ENCODE measurements around the gene ZSWIM6.

The ZSWIM6 gene

GRCh38 chr5:61496446-61496845, 164.4 kb downstream of the ZSWIM6 start:
- DNase-seq, result no peak

- DNase-seq, result no peak
Measured at GRCh38 chr5:61496860-61497259, 164.8 kb downstream of the ZSWIM6 start.

- no peak for DNase-seq
Measured at GRCh38 chr5:61498121-61498520, 166.1 kb downstream of the ZSWIM6 start.

GRCh38 chr5:61501971-61502370, 169.9 kb downstream of the ZSWIM6 start:
- DNase-seq, result no peak

GRCh38 chr5:61504143-61504770, 172.2 kb downstream of the ZSWIM6 start:
- no peak for DNase-seq

GRCh38 chr5:61505281-61505680, 173.2 kb downstream of the ZSWIM6 start:
- DNase-seq, result no peak

- no peak for DNase-seq
Measured at GRCh38 chr5:61507232-61507631, 175.2 kb downstream of the ZSWIM6 start.

GRCh38 chr5:61516946-61517345, 184.9 kb downstream of the ZSWIM6 start:
- no peak for DNase-seq

- DNase-seq, result no peak
Measured at GRCh38 chr5:61519728-61520277, 187.7 kb downstream of the ZSWIM6 start.

GRCh38 chr5:61523073-61523472, 191.0 kb downstream of the ZSWIM6 start:
- no peak for DNase-seq

- no peak for DNase-seq
Measured at GRCh38 chr5:61523997-61524396, 191.9 kb downstream of the ZSWIM6 start.

- DNase-seq, result no peak
Measured at GRCh38 chr5:61525512-61526206, 193.6 kb downstream of the ZSWIM6 start.

GRCh38 chr5:61526207-61526519, 194.1 kb downstream of the ZSWIM6 start:
- no peak for DNase-seq

- no peak for DNase-seq
Measured at GRCh38 chr5:61532983-61533382, 200.9 kb downstream of the ZSWIM6 start.

GRCh38 chr5:61534481-61535267, 202.6 kb downstream of the ZSWIM6 start:
- no peak for DNase-seq

GRCh38 chr5:61535828-61536227, 203.8 kb downstream of the ZSWIM6 start:
- DNase-seq, result no peak

GRCh38 chr5:61536922-61537321, 204.9 kb downstream of the ZSWIM6 start:
- DNase-seq, result no peak

- no peak for DNase-seq
Measured at GRCh38 chr5:61538722-61539501, 206.9 kb downstream of the ZSWIM6 start.

GRCh38 chr5:61549530-61549929, 217.5 kb downstream of the ZSWIM6 start:
- no peak for DNase-seq

- DNase-seq, result no peak
Measured at GRCh38 chr5:61551637-61552313, 219.7 kb downstream of the ZSWIM6 start.

GRCh38 chr5:61559146-61559545, 227.1 kb downstream of the ZSWIM6 start:
- DNase-seq, result no peak

GRCh38 chr5:61559722-61560121, 227.7 kb downstream of the ZSWIM6 start:
- no peak for DNase-seq
